PC-3 (cell line): ENCODE measurements around the gene TLN1. TPM values are rescaled to one million over a fixed set of nuclear protein-coding genes. Genes with fewer than 3 reads are reported as not detected.

ENCODE experiments used
- ATAC-seq: fragments of 200-7000 bp; cut with Tn5 transposase; 2 replicates; pipeline ENCODE4 v1.9.1; 2020; ENCODE audit warnings: mild to moderate bottlenecking, moderate library complexity
- BruUV-seq: library from RNA; stranded (reverse); fragments of 400-500 nt; replicated peaks from 2 replicates; lab custom pipeline; 2021; lab: Mats Ljungman, UMichigan
- CTCF ChIA-PET: fragments of 300-600 bp; sonication (Branson Sonifier 250); formaldehyde crosslinking; loops from one replicate; lab custom pipeline; 2022; ENCODE audit warnings: antibody characterized with exemption; lab: Charles Lee
- POLR2A ChIA-PET: fragments of 300-600 bp; sonication (Branson Sonifier 250); formaldehyde crosslinking; loops from one replicate; lab custom pipeline; 2022; ENCODE audit warnings: antibody characterized with exemption; ENCODE audit not compliant: unreplicated experiment; lab: Charles Lee
- DNase-seq: peaks from one replicate; pipeline ENCODE4 v3.0.0-alpha.2; 2015
- H2AFZ ChIP-seq: fragments of 300-600 bp; sonication (generic); 2 replicates; pipeline ENCODE4 v1.6.0; 2016; ENCODE audit warnings: antibody characterized with exemption, low read length
- H3F3A ChIP-seq: fragments of 300-600 bp; sonication (generic); one replicate; pipeline ENCODE4 v1.6.0; 2017; ENCODE audit warnings: antibody characterized with exemption, low read length, control low read depth, mild to moderate bottlenecking; ENCODE audit not compliant: unreplicated experiment
- H3K27ac ChIP-seq: fragments of 300-600 bp; sonication (generic); 2 replicates; pipeline ENCODE4 v1.5.1; 2016; ENCODE audit warnings: mild to moderate bottlenecking, low read length
- H3K27me3 ChIP-seq: fragments of 300-600 bp; sonication (generic); 2 replicates; pipeline ENCODE4 v1.6.1; 2016; ENCODE audit warnings: low read length, mixed read lengths
- H3K36me3 ChIP-seq: fragments of 300-600 bp; sonication (generic); 2 replicates; pipeline ENCODE4 v1.6.1; 2016; ENCODE audit warnings: low read depth, mixed run types, low read length, mixed read lengths
- H3K4me1 ChIP-seq: fragments of 300-600 bp; sonication (generic); 2 replicates; pipeline ENCODE4 v1.5.1; 2016; ENCODE audit warnings: low read length; ENCODE audit not compliant: insufficient read depth
- H3K4me2 ChIP-seq: fragments of 300-600 bp; sonication (generic); 2 replicates; pipeline ENCODE4 v1.6.0; 2016; ENCODE audit warnings: low read length
- H3K4me3 ChIP-seq: fragments of 300-600 bp; sonication (generic); 2 replicates; pipeline ENCODE4 v1.5.1; 2016; ENCODE audit warnings: mild to moderate bottlenecking, low read length, mixed read lengths
- H3K79me2 ChIP-seq: fragments of 300-600 bp; sonication (generic); 2 replicates; pipeline ENCODE4 v1.6.1; 2017; ENCODE audit warnings: low read length, mixed read lengths
- H3K9ac ChIP-seq: fragments of 300-600 bp; sonication (generic); 2 replicates; pipeline ENCODE4 v1.6.0; 2016; ENCODE audit warnings: mild to moderate bottlenecking, low read length
- H3K9me2 ChIP-seq: fragments of 300-600 bp; sonication (generic); replicated peaks from 2 replicates; pipeline ENCODE4 v1.6.1; 2016; ENCODE audit warnings: mixed run types, low read length, mixed read lengths
- H3K9me3 ChIP-seq: fragments of 300-600 bp; sonication (generic); 2 replicates; pipeline ENCODE4 v1.6.1; 2016; ENCODE audit warnings: low read length, mixed read lengths
- H4K20me1 ChIP-seq: fragments of 300-600 bp; sonication (generic); 2 replicates; pipeline ENCODE4 v1.6.1; 2016; ENCODE audit warnings: low read length, mixed read lengths
- CTCF ChIP-seq: fragments of 300-600 bp; sonication (generic); conservative IDR thresholded peaks from 2 replicates; pipeline ENCODE4 v1.5.1; 2017; ENCODE audit warnings: antibody characterized with exemption, low read depth, mild to moderate bottlenecking, low read length
- EZH2 ChIP-seq: fragments of 300-600 bp; sonication (generic); IDR thresholded peaks from one replicate; pipeline ENCODE4 v1.6.1; 2017; ENCODE audit warnings: antibody characterized with exemption, mild to moderate bottlenecking, low read length; ENCODE audit not compliant: unreplicated experiment
- EZH2phosphoT487 ChIP-seq: fragments of 300-600 bp; sonication (generic); IDR thresholded peaks from 2 replicates; pipeline ENCODE4 v1.6.1; 2018; ENCODE audit warnings: mild to moderate bottlenecking, antibody characterized with exemption, low read length, borderline replicate concordance
- intact Hi-C: fragments of 100-400 bp; cut with micrococcal nuclease; formaldehyde crosslinking; loops from 2 replicates; pipeline ENCODE4 v1.9.0; 2023
- total RNA-seq: library from RNA; depleted of rRNA; stranded (reverse); fragments of >200 nt; gene quantifications from 2 replicates; pipeline ENCODE4 v1.2.3, GENCODE V29; 2014

TLN1 gene
- total RNA-seq, 1 experiment from 2014 or later, result 118 TPM

GRCh38 chr9:35757226-35757891, 25.4 kb upstream of the TLN1 start:
- Histone ChIP-seq H3K4me1 (peaks cover 30% of the 10 kb centered on the region), H3K4me2 (peak overlapping the region; percentile 90), H3K27me3 (no peaks in the 10 kb centered on the region), H3K4me3 (peak overlapping the region; percentile 71), H3K27ac (peak overlapping the region; percentile 79), H3K79me2 (peaks cover 20% of the 10 kb centered on the region), H3K9ac (peak overlapping the region; percentile 76), H3K9me3 (no peaks in the 10 kb centered on the region), H3K36me3 (no peaks in the 10 kb centered on the region), H3K9me2 (no peaks in the 10 kb centered on the region), H2AFZ (peak overlapping the region; percentile 84), H4K20me1 (no peaks in the 10 kb centered on the region), H3F3A (no peaks in the 10 kb centered on the region)
- DNase-seq (peak; percentile 60), ATAC-seq (peak; percentile 59)
- ChIA-PET CTCF (interaction anchor here (0.6 kb wide), 1 partner anchor 21 kb away, joined by 3 read pairs; no protein-coding TSS in a partner anchor), POLR2A (interaction anchor here (0.6 kb wide), 1 partner anchor 20 kb away, joined by 26 read pairs; no protein-coding TSS in a partner anchor)
- no TSS peak for BruUV-seq
- TF ChIP-seq CTCF (no peak), EZH2 (no peak), EZH2phosphoT487 (no peak)
- intact Hi-C loops, result loop anchor here (1.0 kb wide), 1 partner anchor 14 kb away; no protein-coding TSS in a partner anchor

GRCh38 chr9:35756275-35757225, 24.6 kb upstream of the TLN1 start:
- peak; percentile 49 for ATAC-seq
- BruUV-seq, result no TSS peak
- Histone ChIP-seq H3K4me1 (peaks cover 30% of the 10 kb centered on the region), H3F3A (no peaks in the 10 kb centered on the region), H4K20me1 (no peaks in the 10 kb centered on the region), H3K27ac (peak overlapping the region; percentile 79), H3K4me2 (peak overlapping the region; percentile 90), H2AFZ (peak overlapping the region; percentile 84), H3K36me3 (no peaks in the 10 kb centered on the region), H3K9me2 (no peaks in the 10 kb centered on the region), H3K4me3 (peak overlapping the region; percentile 71), H3K27me3 (no peaks in the 10 kb centered on the region), H3K9ac (peak overlapping the region; percentile 76), H3K9me3 (no peaks in the 10 kb centered on the region), H3K79me2 (peaks cover 20% of the 10 kb centered on the region)
- TF ChIP-seq EZH2 (no peak), EZH2phosphoT487 (no peak), CTCF (peak; percentile 68)
- peak; percentile 61 for DNase-seq
- POLR2A ChIA-PET, result interaction anchor here (0.6 kb wide), 2 partner anchors 17 to 19 kb away, joined by 4 to 26 read pairs; no protein-coding TSS in a partner anchor
- intact Hi-C loops, result loop anchor here (1.0 kb wide), 1 partner anchor 15 kb away; no protein-coding TSS in a partner anchor
- CTCF ChIA-PET, result interaction anchor here (0.6 kb wide), 1 partner anchor 22 kb away, joined by 3 read pairs; no protein-coding TSS in a partner anchor
